Esophagus squamous epithelium (tissue), 5 donors: ENCODE measurements around the gene C4orf54. TPM values are rescaled to one million over a fixed set of nuclear protein-coding genes. Genes with fewer than 3 reads are reported as not detected.

Experiments
- DNase-seq: peaks from one replicate; lab custom pipeline; 2025; lab: John Stamatoyannopoulos, UW
- H3K27ac ChIP-seq, 4 donors: fragments of 200-600 bp; sonication (generic); one replicate each; pipeline ENCODE4 v1.5.1; 2016 to 2019; ENCODE audit warnings: mild to moderate bottlenecking in 1 of 4
- H3K27me3 ChIP-seq, 4 donors: fragments of 200-600 bp; sonication (generic); 1 replicate in 3 of 4; 2 replicates in 1 of 4; pipeline versions ENCODE4 v1.5.1 to v1.6.0; 2017 to 2021; ENCODE audit warnings: antibody characterized with exemption in 1 of 4
- H3K36me3 ChIP-seq, 3 donors: fragments of 200-600 bp; sonication (generic); one replicate each; pipeline ENCODE4 v1.5.1; 2016 to 2019
- H3K4me1 ChIP-seq, 3 donors: fragments of 200-600 bp; sonication (generic); one replicate each; pipeline ENCODE4 v1.5.1; 2017 to 2019
- H3K4me3 ChIP-seq, 4 donors: fragments of 200-600 bp; sonication (generic); 1 replicate in 3 of 4; 2 replicates in 1 of 4; pipeline ENCODE4 v1.5.1; 2016 to 2019; ENCODE audit warnings: mild to moderate bottlenecking in 2 of 4, moderate library complexity in 1 of 4
- H3K9me3 ChIP-seq, 3 donors: fragments of 200-600 bp; sonication (generic); one replicate each; pipeline ENCODE4 v1.5.1; 2016 to 2019
- CTCF ChIP-seq, 6 experiments: fragments of 450-650 bp in 4 of 6; fragments of 200-600 bp in 2 of 6; sonication (generic) in 2 of 6; IDR thresholded peaks; one replicate each; pipeline ENCODE4 v1.5.1; 2016 to 2019; ENCODE audit warnings: antibody characterized with exemption in 6 of 6, mild to moderate bottlenecking in 4 of 6, moderate library complexity in 4 of 6
- POLR2A ChIP-seq, 4 donors: fragments of 450-650 bp; IDR thresholded peaks; one replicate each; pipeline ENCODE4 v1.6.1; 2017; ENCODE audit warnings: antibody characterized with exemption in 4 of 4, mild to moderate bottlenecking in 4 of 4, moderate library complexity in 3 of 4
- WGBS, 2 donors: methylation state at CpG; one replicate each; pipeline ENCODE4 v1.1.5; 2018; 5-methylcytosine and 5-hydroxymethylcytosine counted together
- intact Hi-C: fragments of 100-400 bp; cut with DNase I; formaldehyde crosslinking; loops from one replicate; pipeline ENCODE4 v1.15.0; 2022
- total RNA-seq, 4 donors: library from RNA; depleted of rRNA; stranded (reverse); fragments of >200 nt; gene quantifications; one replicate each; pipeline ENCODE4 v1.1.0, GENCODE V29; 2016
- donor health status: DM: yes; HTN: yes; CAD: no.

The C4orf54 gene
- total RNA-seq, 4 donors from 2014 or later: under 0.01 TPM; not detected in 3

- Histone ChIP-seq H3K27ac (no peak overlapping the region), H3K36me3 (no peaks in the 10 kb centered on the region), H3K9me3 (no peaks in the 10 kb centered on the region), H3K4me3 (no peak overlapping the region), H3K27me3 (peaks cover 0 to 39% (median 0%) of the 10 kb centered on the region in 4 donors), H3K4me1 (peaks cover 0 to 35% (median 12%) of the 10 kb centered on the region in 3 donors)
- intact Hi-C loops: no loop called here
- TF ChIP-seq POLR2A (IDR thresholded peaks at IDR 0.05) (no peak), CTCF (IDR thresholded peaks at IDR 0.05) (no peak)
- 79 to 82% methylated on average over 4 to 11 of the region's 15 CpGs for WGBS, 2 donors
- no peak for DNase-seq
Measured at GRCh38 chr4:99654361-99654761, 3.3 kb downstream of the C4orf54 start.

- H3K9me3 ChIP-seq: no peaks in the 10 kb centered on the region
- 83 to 96% methylated on average over 3 to 5 of the region's 9 CpGs for WGBS, 2 donors
Measured at GRCh38 chr4:99653916-99654315, 3.7 kb downstream of the C4orf54 start.

GRCh38 chr4:99652596-99653436 lies 4.8 kb downstream of the C4orf54 start:
- intact Hi-C loops: no loop called here
- H3K4me3 ChIP-seq: no peak overlapping the region
- no peak for TF ChIP-seq POLR2A (IDR thresholded peaks at IDR 0.05)
- TF ChIP-seq CTCF (IDR thresholded peaks at IDR 0.05): no peak
- H3K9me3 ChIP-seq: no peaks in the 10 kb centered on the region
- peaks cover 0 to 39% (median 0%) of the 10 kb centered on the region in 4 donors for H3K27me3 ChIP-seq
- no peak for DNase-seq
- H3K4me1 ChIP-seq: peaks cover 0 to 41% (median 12%) of the 10 kb centered on the region in 3 donors
- H3K36me3 ChIP-seq: no peaks in the 10 kb centered on the region
- 67 to 83% methylated on average over 23 of the region's 43 CpGs for WGBS, 2 donors
- H3K27ac ChIP-seq: no peak overlapping the region

More at GRCh38 chr4:99653916-99654315, 3.7 kb downstream of the C4orf54 start:
- peaks cover 0 to 39% (median 0%) of the 10 kb centered on the region in 4 donors for H3K27me3 ChIP-seq
- peaks cover 0 to 36% (median 12%) of the 10 kb centered on the region in 3 donors for H3K4me1 ChIP-seq
- H3K36me3 ChIP-seq: no peaks in the 10 kb centered on the region
- intact Hi-C loops: no loop called here
- DNase-seq: no peak
- H3K4me3 ChIP-seq: no peak overlapping the region
- TF ChIP-seq CTCF (IDR thresholded peaks at IDR 0.05) (no peak), POLR2A (IDR thresholded peaks at IDR 0.05) (no peak)
- no peak overlapping the region for H3K27ac ChIP-seq

DNA sequence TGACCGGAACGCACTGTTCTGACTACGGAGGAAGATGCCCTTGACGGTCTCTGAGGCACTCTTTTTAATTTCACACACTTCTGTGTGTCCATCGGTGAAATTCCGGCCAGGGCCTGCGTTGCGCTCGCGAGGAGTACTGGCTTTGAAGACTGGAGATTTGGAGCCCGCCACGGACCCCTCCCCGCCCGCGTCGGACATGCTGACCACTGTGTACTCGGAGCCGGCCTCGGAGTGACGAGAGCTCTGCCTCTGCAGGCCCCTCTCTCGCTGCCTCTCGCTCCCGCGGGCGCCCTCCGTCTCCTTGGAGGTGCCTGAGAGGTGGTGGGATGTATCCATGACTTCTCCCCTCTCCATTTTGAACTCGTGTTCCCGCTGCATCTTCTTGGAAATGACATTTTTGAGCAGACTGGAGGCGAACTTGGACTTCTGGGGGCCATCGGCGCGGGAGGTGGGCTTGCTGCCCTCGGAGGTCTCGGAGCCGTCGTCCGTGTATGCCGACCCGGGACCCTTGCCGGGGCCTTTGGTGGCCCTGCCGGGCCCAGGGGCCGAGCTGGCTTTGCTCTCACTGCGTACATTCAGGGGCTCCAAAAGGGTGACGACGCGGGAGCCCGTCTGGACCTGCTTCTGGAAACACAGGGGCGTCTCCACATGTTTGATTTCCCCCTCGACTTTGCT lies 5.7 kb downstream of the C4orf54 start:
- H3K4me3 ChIP-seq: no peak overlapping the region
- H3K36me3 ChIP-seq: no peaks in the 10 kb centered on the region
- no peak for DNase-seq
- H3K4me1 ChIP-seq: peaks cover 0 to 36% (median 12%) of the 10 kb centered on the region in 3 donors
- H3K27ac ChIP-seq: no peak overlapping the region
- no peaks in the 10 kb centered on the region for H3K9me3 ChIP-seq
- peaks cover 0 to 39% (median 0%) of the 10 kb centered on the region in 4 donors for H3K27me3 ChIP-seq
- intact Hi-C loops: no loop called here
- 93 to 98% methylated on average over 9 to 39 of the region's 49 CpGs for WGBS, 2 donors
- no peak for TF ChIP-seq POLR2A (IDR thresholded peaks at IDR 0.05)
- TF ChIP-seq CTCF (IDR thresholded peaks at IDR 0.05): no peak
